Left cardiac atrium (tissue), 4 donors: ENCODE data around the gene GALR3. TPM values are rescaled to one million over a fixed set of nuclear protein-coding genes. Genes with fewer than 3 reads are reported as not detected.

Experiments used
- ATAC-seq, 2 donors: fragments of 200-7000 bp; cut with Tn5 transposase; one replicate each; pipeline ENCODE4 v1.9.1; 2020; ENCODE audit warnings: mild to moderate bottlenecking in 2 of 2, moderate library complexity in 2 of 2
- DNase-seq: peaks from one replicate; pipeline ENCODE4 v3.0.0-alpha.2; 2020
- intact Hi-C, 2 donors: fragments of 100-400 bp; cut with DNase I; formaldehyde crosslinking; loops; one replicate each; pipeline versions ENCODE4 v1.14.1 to v1.15.1; 2022 to 2023
- total RNA-seq, 2 donors: library from RNA; stranded (reverse); fragmentation: NEBNext Ultra II Directional; extraction: Animal tissue kit (Norgen Biotek cat#: 25700); gene quantifications; one replicate each; pipeline ENCODE4 v1.2.1, GENCODE V29; 2021
- donor health status: DM: no; HTN: yes; CAD: no.
- donor health status: DM: no; HTN: yes; CAD: no; lungs with severe emphysema.
- donor health status: DM: yes; HTN: yes; CAD: no.
- donor health status: Dilated cardiomyopathy.

GALR3 gene
- total RNA-seq, 2 donors from 2014 or later, result not detected

- DNase-seq, result peak; percentile 86
- peak; percentile 93 to 95 for ATAC-seq
- intact Hi-C loops, result loop anchor here (1.0 to 5.0 kb wide), 4 partner anchors 45 to 147 kb away; no protein-coding TSS in a partner anchor
Observed at GRCh38 chr22:37817705-37818408, 5.3 kb upstream of the GALR3 start.

GRCh38 chr22:37818409-37819104, 4.6 kb upstream of the GALR3 start:
- peak; percentile 76 for DNase-seq
- peak; percentile 51 to 71 for ATAC-seq
- intact Hi-C loops, result loop anchor here (2.0 to 5.0 kb wide), 2 partner anchors 144 to 146 kb away; no protein-coding TSS in a partner anchor

- no peak for DNase-seq
- intact Hi-C loops, result loop anchor here (2.0 to 5.0 kb wide), 2 partner anchors 143 to 146 kb away; no protein-coding TSS in a partner anchor
- ATAC-seq, result no peak
Observed at GRCh38 chr22:37819105-37819433, 4.1 kb upstream of the GALR3 start.

- intact Hi-C loops, result no loop called here
- no peak for DNase-seq
- no peak for ATAC-seq
Observed at GRCh38 chr22:37820350-37820749, 2.8 kb upstream of the GALR3 start.

GRCh38 chr22:37822079-37822833, 926 bp upstream of the GALR3 start:
- intact Hi-C loops, result no loop called here
- no peak for ATAC-seq
- no peak for DNase-seq

DNA sequence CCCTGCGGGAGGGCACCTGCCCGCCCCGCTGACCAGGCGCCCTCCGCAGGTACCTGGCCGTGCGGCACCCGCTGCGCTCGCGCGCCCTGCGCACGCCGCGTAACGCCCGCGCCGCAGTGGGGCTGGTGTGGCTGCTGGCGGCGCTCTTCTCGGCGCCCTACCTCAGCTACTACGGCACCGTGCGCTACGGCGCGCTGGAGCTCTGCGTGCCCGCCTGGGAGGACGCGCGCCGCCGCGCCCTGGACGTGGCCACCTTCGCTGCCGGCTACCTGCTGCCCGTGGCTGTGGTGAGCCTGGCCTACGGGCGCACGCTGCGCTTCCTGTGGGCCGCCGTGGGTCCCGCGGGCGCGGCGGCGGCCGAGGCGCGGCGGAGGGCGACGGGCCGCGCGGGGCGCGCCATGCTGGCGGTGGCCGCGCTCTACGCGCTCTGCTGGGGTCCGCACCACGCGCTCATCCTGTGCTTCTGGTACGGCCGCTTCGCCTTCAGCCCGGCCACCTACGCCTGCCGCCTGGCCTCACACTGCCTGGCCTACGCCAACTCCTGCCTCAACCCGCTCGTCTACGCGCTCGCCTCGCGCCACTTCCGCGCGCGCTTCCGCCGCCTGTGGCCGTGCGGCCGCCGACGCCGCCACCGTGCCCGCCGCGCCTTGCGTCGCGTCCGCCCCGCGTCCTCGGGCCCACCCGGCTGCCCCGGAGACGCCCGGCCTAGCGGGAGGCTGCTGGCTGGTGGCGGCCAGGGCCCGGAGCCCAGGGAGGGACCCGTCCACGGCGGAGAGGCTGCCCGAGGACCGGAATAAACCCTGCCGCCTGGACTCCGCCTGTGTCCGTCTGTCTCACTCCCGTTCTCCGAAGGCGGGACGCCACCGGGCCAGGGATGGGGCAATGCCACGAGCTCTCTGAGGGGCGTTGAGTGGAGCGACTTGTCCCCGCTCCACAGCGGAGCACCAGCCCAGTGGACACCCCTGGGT, 1.8 kb downstream of the GALR3 start:
- DNase-seq, result no peak
- ATAC-seq, result peak in 1 of 2 donors; percentile 15
- intact Hi-C loops, result no loop called here

DNA sequence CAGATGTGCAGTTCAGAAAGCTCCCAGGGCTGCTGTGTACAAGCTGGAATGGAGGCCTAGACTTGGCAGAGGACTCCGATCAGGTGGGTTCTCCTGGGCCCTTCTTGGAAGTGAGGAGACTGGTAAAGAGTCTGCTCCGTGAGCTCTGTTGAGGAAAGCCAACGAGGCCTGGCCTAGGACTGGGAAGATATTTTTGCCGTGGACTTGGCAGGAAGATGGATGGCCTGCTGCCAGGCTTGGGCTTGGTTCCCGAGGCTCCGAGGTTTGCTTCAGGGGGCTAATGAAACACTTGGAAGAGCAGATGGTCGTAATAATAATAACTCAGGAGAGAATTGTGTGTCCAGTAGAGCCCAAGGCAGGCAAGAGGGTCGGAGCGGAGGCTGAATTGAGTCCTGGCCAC, 3.9 kb downstream of the GALR3 start:
- ATAC-seq, result peak; percentile 39 to 70
- no peak for DNase-seq
- intact Hi-C loops, result no loop called here

- ATAC-seq (no peak), DNase-seq (no peak)
- intact Hi-C loops, result no loop called here
Observed at GRCh38 chr22:37830093-37830842, 7.1 kb downstream of the GALR3 start.

- ATAC-seq (no peak), DNase-seq (no peak)
- intact Hi-C loops, result no loop called here
Observed at GRCh38 chr22:37831472-37831871, 8.3 kb downstream of the GALR3 start.

GRCh38 chr22:37832022-37832857, 9.1 kb downstream of the GALR3 start:
- DNase-seq (no peak), ATAC-seq (no peak)
- intact Hi-C loops, result no loop called here

- intact Hi-C loops, result no loop called here
- no peak for ATAC-seq
- no peak for DNase-seq
Observed at GRCh38 chr22:37842015-37842793, 19.0 kb downstream of the GALR3 start.

DNA sequence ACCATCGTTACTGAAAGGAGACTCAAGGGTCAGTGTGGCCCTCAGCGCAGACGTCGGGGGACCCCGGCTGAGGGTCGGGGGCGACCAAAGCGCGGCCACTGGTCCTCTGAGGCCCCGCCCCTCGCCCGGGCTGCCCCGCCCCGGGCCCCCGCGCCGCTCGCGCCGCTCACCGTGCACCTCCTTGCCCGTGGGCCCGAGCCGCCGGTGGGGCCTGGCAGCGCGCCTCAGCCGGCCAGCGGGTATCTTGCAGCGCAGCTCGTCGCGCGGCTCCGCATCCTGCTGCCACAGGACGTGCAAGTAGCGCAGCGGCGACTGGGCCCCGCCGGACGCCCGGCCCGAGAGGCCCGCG, 20.5 kb downstream of the GALR3 start:
- no peak for DNase-seq
- peak; percentile 50 to 74 for ATAC-seq
- intact Hi-C loops, result no loop called here

DNA sequence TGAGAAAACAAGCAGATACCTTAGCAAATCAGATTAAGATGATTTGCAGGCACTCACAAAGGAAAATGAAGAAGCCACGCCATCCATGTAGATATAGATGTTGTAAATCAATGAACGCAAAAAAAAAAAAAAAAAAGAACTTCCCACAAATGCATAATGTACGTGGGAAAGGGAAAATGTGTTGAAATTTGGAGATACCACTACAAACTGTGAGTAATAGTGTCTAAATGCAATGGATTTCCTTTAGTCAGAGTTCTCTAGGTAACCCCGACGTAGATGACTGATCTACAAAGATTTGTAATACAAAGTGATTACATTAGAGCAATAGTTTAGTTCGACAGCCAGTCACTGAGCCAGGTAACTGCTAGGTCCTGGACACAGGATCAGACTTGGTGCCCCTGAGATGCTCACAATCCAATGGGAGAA, 21.7 kb downstream of the GALR3 start:
- intact Hi-C loops, result no loop called here
- DNase-seq (no peak), ATAC-seq (no peak)

GRCh38 chr22:37846433-37846832, 23.3 kb downstream of the GALR3 start:
- intact Hi-C loops, result no loop called here
- ATAC-seq (no peak), DNase-seq (no peak)

DNA sequence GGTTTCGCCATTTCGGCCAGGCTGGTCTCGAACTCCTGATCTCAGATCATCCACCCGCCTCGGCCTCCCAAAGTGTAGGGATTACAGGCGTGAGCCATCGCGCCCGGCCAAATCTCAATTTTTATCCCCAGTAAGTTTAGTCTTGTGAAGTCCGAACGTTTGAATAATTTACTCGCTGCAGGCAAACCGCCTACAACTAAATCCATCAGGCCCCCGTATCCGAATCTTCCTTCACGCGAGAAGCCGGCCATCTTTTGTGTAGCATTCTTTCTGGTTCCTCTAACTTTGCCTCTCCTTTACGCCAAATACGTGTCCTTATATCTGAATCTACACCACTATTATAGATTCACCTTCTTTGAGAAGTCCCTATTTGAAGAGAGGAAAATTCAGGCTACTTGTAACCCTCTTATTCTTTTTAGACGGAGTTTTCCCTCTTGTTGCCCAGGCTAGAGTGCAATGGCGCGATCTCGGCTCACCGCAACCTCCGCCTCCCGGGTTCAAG, 25.5 kb downstream of the GALR3 start:
- ATAC-seq, result no peak
- intact Hi-C loops, result no loop called here
- DNase-seq, result no peak

- DNase-seq, result peak; percentile 92
- ATAC-seq, result peak; percentile 89 to 93
- intact Hi-C loops, result no loop called here
Observed at GRCh38 chr22:37849089-37849751, 26.0 kb downstream of the GALR3 start, which contains the start of gene EIF3L. Gene EIF3L, plus strand, starts transcription at chr22:37849419. Its CDS starts 31 bp downstream, at chr22:37849450.
